Upper lobe of left lung (tissue), 4 donors: ENCODE measurements around the gene GAB2.

Experiments
- CTCF ChIP-seq, 6 experiments: fragments of 450-650 bp in 4 of 6; fragments of 200-600 bp in 2 of 6; sonication (generic) in 2 of 6; IDR thresholded peaks; one replicate each; pipeline ENCODE4 v1.5.1; 2016 to 2019; ENCODE audit warnings: antibody characterized with exemption in 6 of 6
- EP300 ChIP-seq, 4 donors: sonication (generic); formaldehyde crosslinking; IDR thresholded peaks; one replicate each; pipeline ENCODE4 v1.5.1; 2017; ENCODE audit warnings: antibody characterized with exemption in 4 of 4, control low read depth in 2 of 4

DNA sequence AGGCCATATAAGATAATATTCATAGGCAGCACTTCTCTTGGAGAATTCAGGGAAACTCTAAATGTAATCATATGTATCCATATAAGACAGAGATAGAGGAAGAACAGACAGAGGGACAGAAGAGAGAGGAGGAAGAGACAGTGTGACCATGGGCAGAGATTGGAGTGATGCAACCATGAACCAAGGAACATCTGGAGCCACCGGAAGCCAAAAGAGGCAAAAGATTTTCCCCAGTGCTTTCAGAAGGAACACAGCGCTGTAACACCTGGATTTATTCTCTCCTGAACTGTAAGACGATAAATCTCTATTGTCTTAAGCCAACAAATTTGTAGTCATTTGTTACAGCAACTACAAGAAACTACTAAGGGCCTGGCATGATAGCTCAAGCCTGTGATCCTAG, 57.7 kb downstream of the GAB2 start:
- no peak for TF ChIP-seq CTCF (IDR thresholded peaks at IDR 0.05)
- no peak for TF ChIP-seq EP300 (IDR thresholded peaks at IDR 0.05)
